GM19025 (cell line): ENCODE measurements around the gene LRRC25.

Experiments used
- ATAC-seq: cut with Tn5 transposase; IDR thresholded peaks from one replicate; pipeline ENCODE4 v1.9.1; 2021; ENCODE audit warnings: mild to moderate bottlenecking, low read depth, moderate library complexity; ENCODE audit not compliant: unreplicated experiment

LRRC25 gene

GRCh38 chr19:18425515-18426415, 28.3 kb upstream of the LRRC25 start:
- no peak for ATAC-seq

- ATAC-seq = no peak
These were observed 27.6 kb upstream of the LRRC25 start for GRCh38 chr19:18424890-18425514.

GRCh38 chr19:18424122-18424889, 26.9 kb upstream of the LRRC25 start:
- ATAC-seq = no peak

GRCh38 chr19:18423258-18424020, 26.0 kb upstream of the LRRC25 start:
- ATAC-seq = no peak

GRCh38 chr19:18422530-18423191, 25.2 kb upstream of the LRRC25 start:
- ATAC-seq = no peak

GRCh38 chr19:18421371-18421959, 24.0 kb upstream of the LRRC25 start:
- no peak for ATAC-seq

- no peak for ATAC-seq
These were observed 23.5 kb upstream of the LRRC25 start for GRCh38 chr19:18420930-18421329.

- ATAC-seq = no peak
These were observed 22.5 kb upstream of the LRRC25 start for GRCh38 chr19:18419699-18420460.

- no peak for ATAC-seq
These were observed 21.8 kb upstream of the LRRC25 start, which contains the start of gene SSBP4 for GRCh38 chr19:18419195-18419698. Gene SSBP4, plus strand, starts transcription at chr19:18419398. Its CDS starts 251 bp downstream, at chr19:18419649.

GRCh38 chr19:18418483-18419194, 21.2 kb upstream of the LRRC25 start:
- no peak for ATAC-seq

GRCh38 chr19:18418029-18418482, 20.6 kb upstream of the LRRC25 start:
- no peak for ATAC-seq

GRCh38 chr19:18417250-18418028, 20.0 kb upstream of the LRRC25 start:
- no peak for ATAC-seq

- no peak for ATAC-seq
These were observed 19.4 kb upstream of the LRRC25 start for GRCh38 chr19:18416778-18417249.

- no peak for ATAC-seq
These were observed 17.9 kb upstream of the LRRC25 start for GRCh38 chr19:18415178-18415867.

GRCh38 chr19:18414504-18415177, 17.2 kb upstream of the LRRC25 start:
- ATAC-seq = no peak
